ENCODE results near the gene KCNQ5.

DNA sequence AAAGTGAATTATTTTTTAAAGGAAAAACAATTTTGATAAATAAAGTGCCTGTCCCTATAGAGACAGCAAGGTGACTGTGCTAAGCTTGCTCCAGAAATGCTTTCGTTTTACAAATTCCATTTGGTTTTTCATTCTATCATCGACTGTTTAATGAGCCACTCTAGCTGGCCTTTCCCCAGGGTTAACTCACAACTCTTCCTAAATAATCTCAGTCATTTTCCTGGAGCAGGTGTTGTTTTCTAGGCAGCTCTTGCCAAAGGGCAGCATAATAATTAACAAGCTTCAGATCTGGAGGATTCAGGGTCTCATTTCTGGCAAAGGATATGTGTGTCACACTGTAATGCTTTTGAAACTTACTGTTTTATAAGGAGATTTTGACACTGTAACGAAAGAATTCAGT is 419.2 kb downstream of the KCNQ5 start:
- TF ChIP-seq, protein P1, sequence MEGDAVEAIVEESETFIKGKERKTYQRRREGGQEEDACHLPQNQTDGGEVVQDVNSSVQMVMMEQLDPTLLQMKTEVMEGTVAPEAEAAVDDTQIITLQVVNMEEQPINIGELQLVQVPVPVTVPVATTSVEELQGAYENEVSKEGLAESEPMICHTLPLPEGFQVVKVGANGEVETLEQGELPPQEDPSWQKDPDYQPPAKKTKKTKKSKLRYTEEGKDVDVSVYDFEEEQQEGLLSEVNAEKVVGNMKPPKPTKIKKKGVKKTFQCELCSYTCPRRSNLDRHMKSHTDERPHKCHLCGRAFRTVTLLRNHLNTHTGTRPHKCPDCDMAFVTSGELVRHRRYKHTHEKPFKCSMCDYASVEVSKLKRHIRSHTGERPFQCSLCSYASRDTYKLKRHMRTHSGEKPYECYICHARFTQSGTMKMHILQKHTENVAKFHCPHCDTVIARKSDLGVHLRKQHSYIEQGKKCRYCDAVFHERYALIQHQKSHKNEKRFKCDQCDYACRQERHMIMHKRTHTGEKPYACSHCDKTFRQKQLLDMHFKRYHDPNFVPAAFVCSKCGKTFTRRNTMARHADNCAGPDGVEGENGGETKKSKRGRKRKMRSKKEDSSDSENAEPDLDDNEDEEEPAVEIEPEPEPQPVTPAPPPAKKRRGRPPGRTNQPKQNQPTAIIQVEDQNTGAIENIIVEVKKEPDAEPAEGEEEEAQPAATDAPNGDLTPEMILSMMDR (IDR thresholded peaks at IDR 0.05) = no peak
- TF ChIP-seq POLR2A (IDR thresholded peaks at IDR 0.05) (no peak), POLR2AphosphoS5 (IDR thresholded peaks at IDR 0.05) (no peak)

Measured in suprapubic skin (tissue), 4 donors.